Heart left ventricle (tissue), 16 donors: ENCODE results near the gene LIN9. TPM values are rescaled to one million over a fixed set of nuclear protein-coding genes. Genes with fewer than 3 reads are reported as not detected.

Experiments used
- ATAC-seq, 4 donors: fragments of 200-7000 bp; cut with Tn5 transposase; one replicate each; pipeline ENCODE4 v1.9.1; 2020 to 2022; ENCODE audit warnings: moderate library complexity in 4 of 4, mild to moderate bottlenecking in 3 of 4, moderate number of reproducible peaks in 1 of 4
- DNase-seq, 5 donors: peaks; one replicate each; pipeline ENCODE4 v3.0.0-alpha.2; 2020
- H3K27ac ChIP-seq, 12 donors: fragments of 200-600 bp; sonication (generic) in 4 of 12; one replicate each; pipeline versions ENCODE4 v1.5.0 to v1.8.0; 2016 to 2022; ENCODE audit warnings: mild to moderate bottlenecking in 2 of 12
- H3K27me3 ChIP-seq, 9 donors: fragments of 200-600 bp; sonication (generic) in 2 of 9; one replicate each; pipeline versions ENCODE4 v1.5.1 to v1.8.0; 2016 to 2022; ENCODE audit warnings: mild to moderate bottlenecking in 3 of 9
- H3K36me3 ChIP-seq, 9 donors: fragments of 200-600 bp; sonication (generic) in 2 of 9; one replicate each; pipeline versions ENCODE4 v1.5.0 to v1.8.0; 2018 to 2022; ENCODE audit warnings: mild to moderate bottlenecking in 2 of 9
- H3K4me1 ChIP-seq, 12 donors: fragments of 200-600 bp; sonication (generic) in 4 of 12; one replicate each; pipeline versions ENCODE4 v1.5.0 to v1.8.0; 2016 to 2022; ENCODE audit warnings: mild to moderate bottlenecking in 3 of 12
- H3K4me3 ChIP-seq, 12 donors: fragments of 200-600 bp; sonication (generic) in 4 of 12; one replicate each; pipeline versions ENCODE4 v1.5.0 to v1.8.0; 2017 to 2022; ENCODE audit warnings: mild to moderate bottlenecking in 9 of 12, moderate library complexity in 4 of 12
- H3K9me3 ChIP-seq, 12 donors: fragments of 200-600 bp; sonication (generic) in 4 of 12; one replicate each; pipeline versions ENCODE4 v1.5.0 to v1.8.0; 2016 to 2022; ENCODE audit warnings: mild to moderate bottlenecking in 1 of 12
- CTCF ChIP-seq, 12 donors: fragments of 200-600 bp; sonication (generic) in 4 of 12; IDR thresholded peaks; one replicate each; pipeline versions ENCODE4 v1.5.0 to v1.8.0; 2018 to 2022; ENCODE audit warnings: antibody characterized with exemption in 12 of 12, mild to moderate bottlenecking in 5 of 12
- POLR2A ChIP-seq, 2 donors: fragments of 450-650 bp; IDR thresholded peaks; one replicate each; pipeline ENCODE4 v1.6.1; 2017; ENCODE audit warnings: antibody characterized with exemption in 2 of 2, mild to moderate bottlenecking in 2 of 2, moderate library complexity in 2 of 2
- WGBS, 4 donors: extraction: QIAGEN DNeasy Blood & Tissue Kit in 2 of 4; methylation state at CpG; one replicate each; pipeline versions ENCODE4 v1.1.5 to v1.1.7; 2013 to 2018; 5-methylcytosine and 5-hydroxymethylcytosine counted together
- intact Hi-C, 10 donors: fragments of 100-400 bp; cut with DNase I; formaldehyde crosslinking; loops; one replicate each; pipeline versions ENCODE4 v1.11.1 to v1.14.2; 2022
- polyA plus RNA-seq, 2 donors: library from polyadenylated mRNA; stranded (reverse); fragments of 200-250 nt; gene quantifications; one replicate each; pipeline ENCODE4 v1.2.3, GENCODE V29; 2013
- total RNA-seq, 9 donors: library from RNA; depleted of rRNA in 2 of 9; stranded (reverse); fragments of >200 nt in 2 of 9; fragmentation: NEBNext Ultra II Directional in 3 of 9; extraction: Animal tissue kit (Norgen Biotek cat#: 25700) in 3 of 9; gene quantifications; one replicate each; pipeline versions ENCODE4 v1.1.0 to v1.2.4, GENCODE V29; 2016 to 2023
- donor health status: ischemic (EF 13 %, LVEDD 7.1; RV severe dilation, severe dysfunction).
- donor health status: healthy with polysubstance abuse.
- donor health status: DM: no; HTN: yes; CAD: no.
- donor health status: DM: no; HTN: no; CAD: no.
- donor health status: ischemic (EF 25% LVEDD 6.9; RV normal size, moderate dysfunction).
- donor health status: ischemic (EF 25% LVEDD 5.7; RV mildly dilated, moderate dysfunction).
- donor health status: healthy.
- donor health status: DM: yes; HTN: yes; CAD: no.
- donor health status: ischemic (EF 35%, LVEDD 5.7; RV mildly dilated, moderate dysfunction).
- donor health status: nonischemic (EF 11% LVEDD 7.7; RV severe dilation, severe dysfunction).
- donor health status: DM: yes; HTN: yes; CAD: no.
- donor health status: PGD.
- donor health status: ischemic (EF 29% LVEDD 5.4; RV normal size, mild dysfunction).
- donor health status: nonischemic (EF 23%, LVEDD 6.1; RV moderate dilation, normal function).

The LIN9 gene
- total and polyA plus RNA-seq, 11 donors, result 10.9 to 21.0 (median 17.7) TPM

- no peak for TF ChIP-seq POLR2A (IDR thresholded peaks at IDR 0.05)
- no peak for TF ChIP-seq CTCF (IDR thresholded peaks at IDR 0.05)
- no peaks in the 10 kb centered on the region for H3K27me3 ChIP-seq
- H3K4me1 ChIP-seq, result no peaks in the 10 kb centered on the region
- 58 to 72% (median 66%) methylated on average over 5 of the region's 5 CpGs for WGBS, 4 donors
- DNase-seq (no peak), ATAC-seq (no peak)
- no peaks in the 10 kb centered on the region for H3K36me3 ChIP-seq
- no peak overlapping the region for H3K4me3 ChIP-seq
- no peaks in the 10 kb centered on the region for H3K9me3 ChIP-seq
- intact Hi-C loops, result no loop called here
- no peak overlapping the region for H3K27ac ChIP-seq
Measured at GRCh38 chr1:226216056-226216455, 92.9 kb downstream of the LIN9 start.

- DNase-seq (no peak), ATAC-seq (no peak)
- no peak for TF ChIP-seq CTCF (IDR thresholded peaks at IDR 0.05)
- no peak for TF ChIP-seq POLR2A (IDR thresholded peaks at IDR 0.05)
- Histone ChIP-seq H3K27ac (no peak overlapping the region), H3K36me3 (no peaks in the 10 kb centered on the region), H3K9me3 (no peaks in the 10 kb centered on the region), H3K4me1 (no peaks in the 10 kb centered on the region), H3K27me3 (no peaks in the 10 kb centered on the region), H3K4me3 (no peak overlapping the region)
- intact Hi-C loops, result no loop called here
- 60 to 77% (median 64%) methylated on average over 5 of the region's 5 CpGs for WGBS, 4 donors
Measured at GRCh38 chr1:226215239-226215638, 93.7 kb downstream of the LIN9 start.

GRCh38 chr1:226212545-226212944, 96.4 kb downstream of the LIN9 start:
- Histone ChIP-seq H3K36me3 (no peaks in the 10 kb centered on the region), H3K4me1 (no peaks in the 10 kb centered on the region), H3K27me3 (no peaks in the 10 kb centered on the region), H3K27ac (no peak overlapping the region), H3K9me3 (no peaks in the 10 kb centered on the region), H3K4me3 (no peak overlapping the region)
- DNase-seq (no peak), ATAC-seq (no peak)
- WGBS, 4 donors, result 86 to 93% (median 87%) methylated on average over 8 of the region's 8 CpGs
- TF ChIP-seq POLR2A (IDR thresholded peaks at IDR 0.05) (no peak), CTCF (IDR thresholded peaks at IDR 0.05) (no peak)
- intact Hi-C loops, result no loop called here

- DNase-seq, result no peak
- no peak overlapping the region for H3K4me3 ChIP-seq
- ATAC-seq, result no peak
- no peak for TF ChIP-seq POLR2A (IDR thresholded peaks at IDR 0.05)
- TF ChIP-seq CTCF (IDR thresholded peaks at IDR 0.05), result no peak
- no peaks in the 10 kb centered on the region for H3K27me3 ChIP-seq
- intact Hi-C loops, result no loop called here
- no peaks in the 10 kb centered on the region for H3K9me3 ChIP-seq
- no peaks in the 10 kb centered on the region for H3K36me3 ChIP-seq
- H3K27ac ChIP-seq, result no peak overlapping the region
- 69 to 80% (median 76%) methylated on average over 5 of the region's 5 CpGs for WGBS, 4 donors
- no peaks in the 10 kb centered on the region for H3K4me1 ChIP-seq
Measured at GRCh38 chr1:226211181-226211821, 97.7 kb downstream of the LIN9 start.
